GM18498 (cell line): ENCODE measurements around the gene ZNF689.
"Not testable (repeated sequence)": the region's sequence is repeated elsewhere in the genome, so short reads cannot be mapped to it uniquely, and the experiment has no call there.

Experiments used
- ATAC-seq: cut with Tn5 transposase; IDR thresholded peaks from one replicate; pipeline ENCODE4 v1.9.1; 2021; ENCODE audit warnings: mild to moderate bottlenecking, moderate library complexity; ENCODE audit not compliant: unreplicated experiment

Gene ZNF689

GRCh38 chr16:30601966-30602365 is 8.2 kb downstream of the ZNF689 start:
- ATAC-seq, result no peak

- no peak for ATAC-seq
These were observed 9.3 kb downstream of the ZNF689 start for GRCh38 chr16:30600929-30601328.

- no peak for ATAC-seq
These were observed 10.0 kb downstream of the ZNF689 start for GRCh38 chr16:30600215-30600614.

- no peak for ATAC-seq
These were observed 17.3 kb downstream of the ZNF689 start for GRCh38 chr16:30592871-30593270.

- ATAC-seq, result not testable (repeated sequence)
These were observed 19.3 kb downstream of the ZNF689 start for GRCh38 chr16:30590869-30591268.

- ATAC-seq, result not testable (repeated sequence)
These were observed 20.6 kb downstream of the ZNF689 start for GRCh38 chr16:30589582-30589981.

- no peak for ATAC-seq
These were observed 21.5 kb downstream of the ZNF689 start for GRCh38 chr16:30588651-30589050.

GRCh38 chr16:30585400-30586191 is 24.6 kb downstream of the ZNF689 start, which contains the start of gene ZNF785:
Gene ZNF785, minus strand, starts transcription at chr16:30585697. Its CDS starts 86 bp downstream, at chr16:30585611.
- ATAC-seq, result peak; percentile 92

- ATAC-seq, result peak; percentile 43
These were observed 25.2 kb downstream of the ZNF689 start for GRCh38 chr16:30585022-30585399.

- no peak for ATAC-seq
These were observed 27.4 kb downstream of the ZNF689 start for GRCh38 chr16:30582611-30583340.

GRCh38 chr16:30581457-30581856 is 28.7 kb downstream of the ZNF689 start:
- ATAC-seq, result no peak

GRCh38 chr16:30574678-30575077 is 35.5 kb downstream of the ZNF689 start:
- no peak for ATAC-seq

GRCh38 chr16:30571445-30572322 is 38.5 kb downstream of the ZNF689 start, which contains the start of gene ZNF688:
Gene ZNF688, minus strand, starts transcription at chr16:30571714. Its CDS starts 85 bp downstream, at chr16:30571629.
- ATAC-seq, result peak; percentile 75

- no peak for ATAC-seq
These were observed 39.3 kb downstream of the ZNF689 start for GRCh38 chr16:30570636-30571444.

- no peak for ATAC-seq
These were observed 40.2 kb downstream of the ZNF689 start for GRCh38 chr16:30569746-30570635.

- no peak for ATAC-seq
These were observed 40.9 kb downstream of the ZNF689 start for GRCh38 chr16:30569281-30569680.

- ATAC-seq, result no peak
These were observed 42.1 kb downstream of the ZNF689 start for GRCh38 chr16:30567991-30568638.

- no peak for ATAC-seq
These were observed 42.8 kb downstream of the ZNF689 start for GRCh38 chr16:30567160-30567990.
